ENCODE measurements around the gene PRG2. TPM values are rescaled to one million over a fixed set of nuclear protein-coding genes. Genes with fewer than 3 reads are reported as not detected.

The PRG2 gene
- total and polyA plus RNA-seq, 9 of the 15 experiments (the other 6 are each of a cell fraction or from before 2014, with no cell fraction given) = 1.8 to 78.0 (median 26.6) TPM

GRCh38 chr11:57349491-57350274 is 40.8 kb downstream of the PRG2 start (continued):
- TF ChIP-seq KLF16 (IDR thresholded peaks at IDR 0.05) (0 out of 2 replicates have a peak, but pooled peaks have one; percentile 28), LEF1 (IDR thresholded peaks at IDR 0.05) (no peak), NR2C1 (IDR thresholded peaks at IDR 0.05) (no peak), NR2C1 (tag; IDR thresholded peaks at IDR 0.05) (peak; percentile 24; the same call in 1 of the 2 replicates), CREB1 (IDR thresholded peaks at IDR 0.05) (no peak), CREB1 (CRISPR knock-in tag; IDR thresholded peaks at IDR 0.05) (no peak), SREBF1 (IDR thresholded peaks at IDR 0.05; ENCODE audit: borderline replicate concordance, low read depth, low read length) (no peak), MYC (IDR thresholded peaks at IDR 0.05; ENCODE audit: low read depth, low read length) (0 out of 2 replicates have a peak, but pooled peaks have one; percentile 21), MYC (CRISPR knock-in tag; IDR thresholded peaks at IDR 0.05; ENCODE audit: borderline replicate concordance, low read depth) (no peak), NR2C2 (CRISPR knock-in tag; IDR thresholded peaks at IDR 0.05) (0 out of 2 replicates have a peak, but pooled peaks have one; percentile 39), NR2C2 (tag; IDR thresholded peaks at IDR 0.05) (peak; percentile 47; the same call in 1 of the 2 replicates), ZNF583 (CRISPR knock-in tag; IDR thresholded peaks at IDR 0.05) (no peak), KLF1 (tag; IDR thresholded peaks at IDR 0.05) (no peak), ZNF134 (CRISPR knock-in tag; conservative IDR thresholded peaks at IDR 0.05) (no peak), BCOR (IDR thresholded peaks at IDR 0.05) (no peak), BMI1 (IDR thresholded peaks at IDR 0.05; ENCODE audit: low read length) (no peak), STAT6 (CRISPR knock-in tag; IDR thresholded peaks at IDR 0.05) (no peak), ZBTB26 (CRISPR knock-in tag; IDR thresholded peaks at IDR 0.05) (no peak)
- TF ChIP-seq, protein P1, sequence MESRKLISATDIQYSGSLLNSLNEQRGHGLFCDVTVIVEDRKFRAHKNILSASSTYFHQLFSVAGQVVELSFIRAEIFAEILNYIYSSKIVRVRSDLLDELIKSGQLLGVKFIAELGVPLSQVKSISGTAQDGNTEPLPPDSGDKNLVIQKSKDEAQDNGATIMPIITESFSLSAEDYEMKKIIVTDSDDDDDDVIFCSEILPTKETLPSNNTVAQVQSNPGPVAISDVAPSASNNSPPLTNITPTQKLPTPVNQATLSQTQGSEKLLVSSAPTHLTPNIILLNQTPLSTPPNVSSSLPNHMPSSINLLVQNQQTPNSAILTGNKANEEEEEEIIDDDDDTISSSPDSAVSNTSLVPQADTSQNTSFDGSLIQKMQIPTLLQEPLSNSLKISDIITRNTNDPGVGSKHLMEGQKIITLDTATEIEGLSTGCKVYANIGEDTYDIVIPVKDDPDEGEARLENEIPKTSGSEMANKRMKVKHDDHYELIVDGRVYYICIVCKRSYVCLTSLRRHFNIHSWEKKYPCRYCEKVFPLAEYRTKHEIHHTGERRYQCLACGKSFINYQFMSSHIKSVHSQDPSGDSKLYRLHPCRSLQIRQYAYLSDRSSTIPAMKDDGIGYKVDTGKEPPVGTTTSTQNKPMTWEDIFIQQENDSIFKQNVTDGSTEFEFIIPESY (CRISPR knock-in tag; IDR thresholded peaks at IDR 0.05) = no peak
- TF ChIP-seq, protein P2, sequence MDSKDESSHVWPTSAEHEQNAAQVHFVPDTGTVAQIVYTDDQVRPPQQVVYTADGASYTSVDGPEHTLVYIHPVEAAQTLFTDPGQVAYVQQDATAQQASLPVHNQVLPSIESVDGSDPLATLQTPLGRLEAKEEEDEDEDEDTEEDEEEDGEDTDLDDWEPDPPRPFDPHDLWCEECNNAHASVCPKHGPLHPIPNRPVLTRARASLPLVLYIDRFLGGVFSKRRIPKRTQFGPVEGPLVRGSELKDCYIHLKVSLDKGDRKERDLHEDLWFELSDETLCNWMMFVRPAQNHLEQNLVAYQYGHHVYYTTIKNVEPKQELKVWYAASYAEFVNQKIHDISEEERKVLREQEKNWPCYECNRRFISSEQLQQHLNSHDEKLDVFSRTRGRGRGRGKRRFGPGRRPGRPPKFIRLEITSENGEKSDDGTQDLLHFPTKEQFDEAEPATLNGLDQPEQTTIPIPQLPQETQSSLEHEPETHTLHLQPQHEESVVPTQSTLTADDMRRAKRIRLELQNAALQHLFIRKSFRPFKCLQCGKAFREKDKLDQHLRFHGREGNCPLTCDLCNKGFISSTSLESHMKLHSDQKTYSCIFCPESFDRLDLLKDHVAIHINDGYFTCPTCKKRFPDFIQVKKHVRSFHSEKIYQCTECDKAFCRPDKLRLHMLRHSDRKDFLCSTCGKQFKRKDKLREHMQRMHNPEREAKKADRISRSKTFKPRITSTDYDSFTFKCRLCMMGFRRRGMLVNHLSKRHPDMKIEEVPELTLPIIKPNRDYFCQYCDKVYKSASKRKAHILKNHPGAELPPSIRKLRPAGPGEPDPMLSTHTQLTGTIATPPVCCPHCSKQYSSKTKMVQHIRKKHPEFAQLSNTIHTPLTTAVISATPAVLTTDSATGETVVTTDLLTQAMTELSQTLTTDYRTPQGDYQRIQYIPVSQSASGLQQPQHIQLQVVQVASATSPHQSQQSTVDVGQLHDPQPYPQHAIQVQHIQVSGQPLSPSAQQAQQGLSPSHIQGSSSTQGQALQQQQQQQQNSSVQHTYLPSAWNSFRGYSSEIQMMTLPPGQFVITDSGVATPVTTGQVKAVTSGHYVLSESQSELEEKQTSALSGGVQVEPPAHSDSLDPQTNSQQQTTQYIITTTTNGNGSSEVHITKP (IDR thresholded peaks at IDR 0.05; ENCODE audit: partially characterized antibody) = peak; percentile 19

Data from K562 (cell line).